Measurements from ENCODE around the gene LCAT.

DNA sequence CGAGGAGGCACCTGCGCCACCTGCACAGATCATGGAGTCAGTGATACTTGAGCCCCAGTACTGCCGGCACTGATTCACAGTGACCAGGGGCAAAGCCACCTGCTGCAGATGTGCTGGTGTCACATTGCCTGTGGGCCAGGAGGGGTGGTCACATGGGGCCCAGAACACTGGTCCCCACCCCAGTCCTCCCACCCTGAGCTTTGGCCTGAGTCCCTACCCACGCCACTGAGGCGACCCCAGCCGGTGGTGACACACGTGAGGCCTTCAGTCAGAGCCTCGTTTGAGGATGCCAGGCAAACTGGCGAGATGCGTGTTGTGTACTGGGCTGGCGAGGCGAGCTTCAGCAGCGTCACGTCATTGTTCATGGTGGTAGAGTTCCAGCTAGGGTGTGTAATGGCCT is 13.7 kb downstream of the LCAT start:
- TF ChIP-seq, protein P1, sequence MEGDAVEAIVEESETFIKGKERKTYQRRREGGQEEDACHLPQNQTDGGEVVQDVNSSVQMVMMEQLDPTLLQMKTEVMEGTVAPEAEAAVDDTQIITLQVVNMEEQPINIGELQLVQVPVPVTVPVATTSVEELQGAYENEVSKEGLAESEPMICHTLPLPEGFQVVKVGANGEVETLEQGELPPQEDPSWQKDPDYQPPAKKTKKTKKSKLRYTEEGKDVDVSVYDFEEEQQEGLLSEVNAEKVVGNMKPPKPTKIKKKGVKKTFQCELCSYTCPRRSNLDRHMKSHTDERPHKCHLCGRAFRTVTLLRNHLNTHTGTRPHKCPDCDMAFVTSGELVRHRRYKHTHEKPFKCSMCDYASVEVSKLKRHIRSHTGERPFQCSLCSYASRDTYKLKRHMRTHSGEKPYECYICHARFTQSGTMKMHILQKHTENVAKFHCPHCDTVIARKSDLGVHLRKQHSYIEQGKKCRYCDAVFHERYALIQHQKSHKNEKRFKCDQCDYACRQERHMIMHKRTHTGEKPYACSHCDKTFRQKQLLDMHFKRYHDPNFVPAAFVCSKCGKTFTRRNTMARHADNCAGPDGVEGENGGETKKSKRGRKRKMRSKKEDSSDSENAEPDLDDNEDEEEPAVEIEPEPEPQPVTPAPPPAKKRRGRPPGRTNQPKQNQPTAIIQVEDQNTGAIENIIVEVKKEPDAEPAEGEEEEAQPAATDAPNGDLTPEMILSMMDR (IDR thresholded peaks at IDR 0.05; ENCODE audit: low read depth, low read length, missing input control) = no peak
- TF ChIP-seq, protein P2, sequence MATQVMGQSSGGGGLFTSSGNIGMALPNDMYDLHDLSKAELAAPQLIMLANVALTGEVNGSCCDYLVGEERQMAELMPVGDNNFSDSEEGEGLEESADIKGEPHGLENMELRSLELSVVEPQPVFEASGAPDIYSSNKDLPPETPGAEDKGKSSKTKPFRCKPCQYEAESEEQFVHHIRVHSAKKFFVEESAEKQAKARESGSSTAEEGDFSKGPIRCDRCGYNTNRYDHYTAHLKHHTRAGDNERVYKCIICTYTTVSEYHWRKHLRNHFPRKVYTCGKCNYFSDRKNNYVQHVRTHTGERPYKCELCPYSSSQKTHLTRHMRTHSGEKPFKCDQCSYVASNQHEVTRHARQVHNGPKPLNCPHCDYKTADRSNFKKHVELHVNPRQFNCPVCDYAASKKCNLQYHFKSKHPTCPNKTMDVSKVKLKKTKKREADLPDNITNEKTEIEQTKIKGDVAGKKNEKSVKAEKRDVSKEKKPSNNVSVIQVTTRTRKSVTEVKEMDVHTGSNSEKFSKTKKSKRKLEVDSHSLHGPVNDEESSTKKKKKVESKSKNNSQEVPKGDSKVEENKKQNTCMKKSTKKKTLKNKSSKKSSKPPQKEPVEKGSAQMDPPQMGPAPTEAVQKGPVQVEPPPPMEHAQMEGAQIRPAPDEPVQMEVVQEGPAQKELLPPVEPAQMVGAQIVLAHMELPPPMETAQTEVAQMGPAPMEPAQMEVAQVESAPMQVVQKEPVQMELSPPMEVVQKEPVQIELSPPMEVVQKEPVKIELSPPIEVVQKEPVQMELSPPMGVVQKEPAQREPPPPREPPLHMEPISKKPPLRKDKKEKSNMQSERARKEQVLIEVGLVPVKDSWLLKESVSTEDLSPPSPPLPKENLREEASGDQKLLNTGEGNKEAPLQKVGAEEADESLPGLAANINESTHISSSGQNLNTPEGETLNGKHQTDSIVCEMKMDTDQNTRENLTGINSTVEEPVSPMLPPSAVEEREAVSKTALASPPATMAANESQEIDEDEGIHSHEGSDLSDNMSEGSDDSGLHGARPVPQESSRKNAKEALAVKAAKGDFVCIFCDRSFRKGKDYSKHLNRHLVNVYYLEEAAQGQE (IDR thresholded peaks at IDR 0.05) = no peak
- TF ChIP-seq, protein P3, sequence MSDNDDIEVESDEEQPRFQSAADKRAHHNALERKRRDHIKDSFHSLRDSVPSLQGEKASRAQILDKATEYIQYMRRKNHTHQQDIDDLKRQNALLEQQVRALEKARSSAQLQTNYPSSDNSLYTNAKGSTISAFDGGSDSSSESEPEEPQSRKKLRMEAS (IDR thresholded peaks at IDR 0.05) = no peak
- no peak for TF ChIP-seq EGR1 (IDR thresholded peaks at IDR 0.05; ENCODE audit: low read depth in 2 of 2)
- no peak for TF ChIP-seq YY1 (IDR thresholded peaks at IDR 0.05)
- TF ChIP-seq, protein P4, sequence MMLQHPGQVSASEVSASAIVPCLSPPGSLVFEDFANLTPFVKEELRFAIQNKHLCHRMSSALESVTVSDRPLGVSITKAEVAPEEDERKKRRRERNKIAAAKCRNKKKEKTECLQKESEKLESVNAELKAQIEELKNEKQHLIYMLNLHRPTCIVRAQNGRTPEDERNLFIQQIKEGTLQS (IDR thresholded peaks at IDR 0.05) = no peak
- no peak for TF ChIP-seq HNF4G (IDR thresholded peaks at IDR 0.05)
- TF ChIP-seq JUND (IDR thresholded peaks at IDR 0.05) = no peak
- no peak for TF ChIP-seq TAF1 (conservative IDR thresholded peaks at IDR 0.05)

Data from liver (tissue), 3 donors.